H9 (cell line): ENCODE results near the gene LMX1A. TPM values are rescaled to one million over a fixed set of nuclear protein-coding genes. Genes with fewer than 3 reads are reported as not detected.

Experiments
- DNase-seq: peaks from one replicate; pipeline ENCODE4 v3.0.0-alpha.2; 2017
- H2AFZ ChIP-seq: one replicate; pipeline ENCODE4 v1.6.1; 2013; ENCODE audit warnings: mild to moderate bottlenecking, low read length, control low read depth, moderate library complexity
- H2AK5ac ChIP-seq: 2 replicates; pipeline ENCODE4 v1.6.1; 2013; ENCODE audit warnings: low read length, control low read depth, mixed read lengths; ENCODE audit not compliant: insufficient read length
- H2BK120ac ChIP-seq: one replicate; pipeline ENCODE4 v1.6.1; 2013; ENCODE audit warnings: low read depth, mild to moderate bottlenecking, low read length, control low read depth, inconsistent platforms; ENCODE audit not compliant: poor library complexity, severe bottlenecking
- H2BK12ac ChIP-seq: 2 replicates; pipeline ENCODE4 v1.6.1; 2013; ENCODE audit warnings: low read length, control low read depth, mixed read lengths, low read depth; ENCODE audit not compliant: insufficient read length
- H2BK15ac ChIP-seq: 2 replicates; pipeline ENCODE4 v1.6.1; 2013; ENCODE audit warnings: low read depth, low read length, control low read depth
- H2BK20ac ChIP-seq: one replicate; pipeline ENCODE4 v1.6.1; 2013; ENCODE audit warnings: low read depth, mild to moderate bottlenecking, low read length, control low read depth, inconsistent platforms; ENCODE audit not compliant: poor library complexity, severe bottlenecking
- H2BK5ac ChIP-seq: 2 replicates; pipeline ENCODE4 v1.6.1; 2013; ENCODE audit warnings: low read length, control low read depth, mixed read lengths; ENCODE audit not compliant: insufficient read length
- H3K14ac ChIP-seq: 2 replicates; pipeline ENCODE4 v1.6.1; 2013; ENCODE audit warnings: low read length, control low read depth; ENCODE audit not compliant: insufficient read depth
- H3K18ac ChIP-seq: 2 replicates; pipeline ENCODE4 v1.6.1; 2013; ENCODE audit warnings: low read depth, mild to moderate bottlenecking, mixed read lengths, low read length, control low read depth; ENCODE audit not compliant: insufficient read length
- H3K23ac ChIP-seq: 2 replicates; pipeline ENCODE4 v1.6.1; 2013; ENCODE audit warnings: low read length, control low read depth, mixed read lengths, low read depth; ENCODE audit not compliant: insufficient read length
- H3K23me2 ChIP-seq: 2 replicates; pipeline ENCODE4 v1.6.1; 2013; ENCODE audit warnings: low read depth, mild to moderate bottlenecking, mixed read lengths, low read length, control low read depth; ENCODE audit not compliant: insufficient read length, poor library complexity, severe bottlenecking
- H3K27ac ChIP-seq: 2 replicates; pipeline ENCODE4 v1.5.1; 2013; ENCODE audit warnings: low read length, control low read depth, mixed read lengths, low read depth; ENCODE audit not compliant: insufficient read length
- H3K27me3 ChIP-seq: 2 replicates; pipeline ENCODE4 v1.6.1; 2013; ENCODE audit warnings: low read length, control low read depth, inconsistent platforms; ENCODE audit not compliant: insufficient read depth
- H3K4ac ChIP-seq: 2 replicates; pipeline ENCODE4 v1.6.1; 2013; ENCODE audit warnings: low read depth, mild to moderate bottlenecking, control low read depth, inconsistent platforms, low read length, moderate library complexity
- H3K4me1 ChIP-seq: 2 replicates; pipeline ENCODE4 v1.6.1; 2013; ENCODE audit warnings: low read length, control low read depth, inconsistent platforms; ENCODE audit not compliant: insufficient read depth
- H3K4me2 ChIP-seq: 2 replicates; pipeline ENCODE4 v1.6.1; 2013; ENCODE audit warnings: low read length, control low read depth, mixed read lengths; ENCODE audit not compliant: insufficient read length, insufficient read depth
- H3K56ac ChIP-seq: 2 replicates; pipeline ENCODE4 v1.6.1; 2013; ENCODE audit warnings: low read depth, mild to moderate bottlenecking, mixed read lengths, low read length, control low read depth; ENCODE audit not compliant: insufficient read length
- H3K79me1 ChIP-seq: 2 replicates; pipeline ENCODE4 v1.6.1; 2013; ENCODE audit warnings: low read depth, mild to moderate bottlenecking, moderate library complexity, low read length, control low read depth, inconsistent platforms; ENCODE audit not compliant: insufficient read depth, poor library complexity, severe bottlenecking
- H3K79me2 ChIP-seq: 2 replicates; pipeline ENCODE4 v1.6.1; 2013; ENCODE audit warnings: low read length, control low read depth, inconsistent platforms; ENCODE audit not compliant: insufficient read depth
- H3K9ac ChIP-seq: 2 replicates; pipeline ENCODE4 v1.6.1; 2013; ENCODE audit warnings: low read length, control low read depth, mixed read lengths; ENCODE audit not compliant: insufficient read length; ENCODE audit errors: extremely low read depth
- H3K9me3 ChIP-seq: one replicate; pipeline ENCODE4 v1.6.1; 2013; ENCODE audit warnings: low read depth, low read length, inconsistent platforms; ENCODE audit not compliant: control insufficient read depth
- H3T11ph ChIP-seq: one replicate; pipeline ENCODE4 v1.6.1; 2013; ENCODE audit warnings: mild to moderate bottlenecking, low read length, control low read depth, inconsistent platforms
- H4K20me1 ChIP-seq: one replicate; pipeline ENCODE4 v1.6.1; 2013; ENCODE audit not compliant: control insufficient read depth, insufficient read length, insufficient read depth
- H4K5ac ChIP-seq: 2 replicates; pipeline ENCODE4 v1.6.1; 2013; ENCODE audit warnings: low read depth, mild to moderate bottlenecking, mixed read lengths, low read length, control low read depth; ENCODE audit not compliant: insufficient read length
- H4K8ac ChIP-seq: replicated peaks from 2 replicates; pipeline ENCODE4 v1.6.1; 2013; ENCODE audit warnings: low read length, control low read depth, mixed read lengths, low read depth; ENCODE audit not compliant: insufficient read length
- H4K91ac ChIP-seq: 2 replicates; pipeline ENCODE4 v1.6.1; 2013; ENCODE audit warnings: low read depth, mild to moderate bottlenecking, moderate library complexity, mixed read lengths, low read length, control low read depth; ENCODE audit not compliant: insufficient read length
- H3K27ac Mint-ChIP-seq, 3 experiments: 2 replicates in 2 of 3; 3 replicates in 1 of 3; pipeline ENCODE4 v1.8.0; 2020 to 2021; ENCODE audit warnings: mixed read lengths in 3 of 3, mild to moderate bottlenecking in 1 of 3, moderate library complexity in 1 of 3
- H3K27me3 Mint-ChIP-seq: 2 replicates; pipeline ENCODE4 v1.8.0; 2021; ENCODE audit warnings: low read depth, mild to moderate bottlenecking, moderate library complexity, mixed read lengths
- H3K36me3 Mint-ChIP-seq, 3 experiments: 2 replicates in 2 of 3; 3 replicates in 1 of 3; pipeline ENCODE4 v1.8.0; 2020 to 2021; ENCODE audit warnings: low read depth in 3 of 3, mixed read lengths in 3 of 3; ENCODE audit not compliant: insufficient read depth in 1 of 3
- H3K4me1 Mint-ChIP-seq, 2 experiments: 2 replicates each; pipeline ENCODE4 v1.8.0; 2020; ENCODE audit warnings: mixed read lengths in 2 of 2
- H3K4me3 Mint-ChIP-seq, 2 experiments: 2 replicates in 1 of 2; 3 replicates in 1 of 2; pipeline ENCODE4 v1.8.0; 2020 to 2021; ENCODE audit warnings: mild to moderate bottlenecking in 2 of 2, mixed read lengths in 2 of 2, moderate library complexity in 1 of 2
- H3K9me3 Mint-ChIP-seq, 2 experiments: 2 replicates in 1 of 2; 3 replicates in 1 of 2; pipeline ENCODE4 v1.8.0; 2020; ENCODE audit warnings: mild to moderate bottlenecking in 2 of 2, mixed read lengths in 2 of 2, moderate library complexity in 1 of 2
- CTCF ChIP-seq: fragments of 200-600 bp; sonication (generic); conservative IDR thresholded peaks from 3 replicates; pipeline ENCODE4 v1.8.0; 2021; ENCODE audit warnings: antibody characterized with exemption, mild to moderate bottlenecking
- WGBS: extraction: QIAGEN DNeasy Blood & Tissue Kit; methylation state at CpG from one replicate; pipeline ENCODE4 v1.1.7; 2013; ENCODE audit warnings: missing lambda C conversion rate, low lambda C conversion rate, mixed read lengths; ENCODE audit not compliant: insufficient read length; ENCODE audit errors: extremely low coverage; 5-methylcytosine and 5-hydroxymethylcytosine counted together
- total RNA-seq: library from RNA; stranded (reverse); gene quantifications from 2 replicates; pipeline ENCODE4 v1.2.1, GENCODE V29; 2021

LMX1A gene
- total RNA-seq, 1 experiment from 2014 or later = not detected

- Histone ChIP-seq H3K79me1 (no peaks in the 10 kb centered on the region), H2BK5ac (no peak overlapping the region), H3K23ac (no peak overlapping the region), H3K14ac (no peak overlapping the region), H3K23me2 (no peaks in the 10 kb centered on the region), H4K20me1 (no peaks in the 10 kb centered on the region), H3K9ac (no peak overlapping the region), H3K4me1 (peaks cover 4% of the 10 kb centered on the region; the same call in 1 of the 2 replicates), H3K4me2 (no peak overlapping the region), H3K4ac (no peak overlapping the region), H3K79me2 (no peaks in the 10 kb centered on the region), H3K27me3 (no peaks in the 10 kb centered on the region), H2BK12ac (no peak overlapping the region), H2BK20ac (no peak overlapping the region), H4K5ac (no peak overlapping the region), H3T11ph (no peak overlapping the region), H4K91ac (no peak overlapping the region), H3K9me3 (no peaks in the 10 kb centered on the region), H3K56ac (no peak overlapping the region), H3K27ac (no peak overlapping the region), H3K18ac (no peak overlapping the region), H4K8ac (no peak overlapping the region), H2AFZ (no peak overlapping the region), H2BK120ac (no peak overlapping the region), H2BK15ac (no peak overlapping the region), H2AK5ac (no peak overlapping the region)
- no CpG with 5 or more reads among the region's 6 CpGs for WGBS
- peaks cover 21% of the 10 kb centered on the region in 2 experiments for H3K9me3 Mint-ChIP-seq
- peaks cover 3% of the 10 kb centered on the region in 2 experiments for H3K4me1 Mint-ChIP-seq
- peaks cover 11% of the 10 kb centered on the region for H3K27me3 Mint-ChIP-seq
- peaks cover 13 to 15% (median 13%) of the 10 kb centered on the region in 3 experiments for H3K36me3 Mint-ChIP-seq
- no peak overlapping the region for H3K27ac Mint-ChIP-seq
- DNase-seq = no peak
- TF ChIP-seq CTCF = no peak
- no peak overlapping the region for H3K4me3 Mint-ChIP-seq
Observed at GRCh38 chr1:165179306-165179705, 177.2 kb downstream of the LMX1A start.
